Sciatic nerve (tissue), 2 donors: ENCODE data around the gene CBFA2T2. TPM values are rescaled to one million over a fixed set of nuclear protein-coding genes. Genes with fewer than 3 reads are reported as not detected.
"Not testable (repeated sequence)": the region's sequence is repeated elsewhere in the genome, so short reads cannot be mapped to it uniquely, and the experiment has no call there.

ENCODE experiments used
- ATAC-seq: fragments of 200-7000 bp; cut with Tn5 transposase; one replicate; pipeline ENCODE4 v1.9.1; 2020; ENCODE audit warnings: mild to moderate bottlenecking, moderate library complexity
- DNase-seq: peaks from one replicate; pipeline ENCODE4 v3.0.0-alpha.2; 2020; ENCODE audit warnings: low spot score
- intact Hi-C: fragments of 100-400 bp; cut with DNase I; formaldehyde crosslinking; loops from one replicate; pipeline ENCODE4 v1.14.2; 2022
- total RNA-seq: library from RNA; stranded (reverse); fragmentation: NEBNext Ultra II Directional; extraction: Animal tissue kit (Norgen Biotek cat#: 25700); gene quantifications from one replicate; pipeline ENCODE4 v1.2.1, GENCODE V29; 2021
- donor health status: DM: no; HTN: no; CAD: no.
- donor health status: DM: no; HTN: no; CAD: no.

Gene CBFA2T2
- total RNA-seq, 1 donor from 2014 or later, result 26.0 TPM

DNA sequence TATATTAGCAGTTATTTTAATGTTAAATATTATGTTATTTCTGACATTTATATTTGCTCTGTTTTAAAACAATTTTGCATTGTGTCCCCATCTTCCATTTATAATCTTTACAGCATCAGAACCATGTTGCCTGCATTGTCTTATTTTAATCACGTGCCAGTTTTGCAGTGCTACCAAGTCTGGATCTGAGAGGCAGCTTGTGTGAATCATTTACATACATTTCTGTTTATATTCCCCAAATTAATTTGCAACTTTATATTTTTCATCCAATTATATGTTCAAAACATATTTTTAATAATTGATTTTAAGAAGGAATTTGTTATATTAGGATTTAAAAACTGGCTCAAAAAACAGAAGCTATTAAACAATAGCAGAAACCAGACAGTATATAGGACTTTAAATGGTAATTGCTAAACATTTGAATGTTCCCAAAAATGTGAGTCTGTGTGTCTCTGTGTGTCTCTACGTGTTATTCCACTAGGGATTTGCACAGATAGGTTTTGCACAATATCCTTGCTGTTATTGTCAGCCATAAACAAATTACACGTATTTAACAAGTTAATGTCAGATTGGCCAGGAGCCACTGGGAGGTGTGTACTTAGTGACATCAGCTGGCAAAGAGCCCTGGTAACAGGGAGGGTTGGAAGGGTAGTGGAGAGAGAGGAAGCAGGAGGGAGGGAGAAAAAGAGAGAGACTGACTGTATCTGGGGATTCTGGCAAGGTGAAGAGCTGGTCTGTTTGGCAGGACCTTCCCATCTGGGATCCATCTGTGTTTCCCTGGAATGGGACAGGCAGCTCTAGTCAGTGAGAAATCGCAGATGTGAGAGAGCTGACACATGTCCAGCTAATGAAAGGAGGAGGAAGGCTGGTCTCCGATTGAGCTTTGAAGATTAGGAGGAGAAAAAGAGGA lies 72.1 kb downstream of the CBFA2T2 start:
- intact Hi-C loops, result no loop called here
- DNase-seq (peak; percentile 72), ATAC-seq (peak; percentile 96)

DNA sequence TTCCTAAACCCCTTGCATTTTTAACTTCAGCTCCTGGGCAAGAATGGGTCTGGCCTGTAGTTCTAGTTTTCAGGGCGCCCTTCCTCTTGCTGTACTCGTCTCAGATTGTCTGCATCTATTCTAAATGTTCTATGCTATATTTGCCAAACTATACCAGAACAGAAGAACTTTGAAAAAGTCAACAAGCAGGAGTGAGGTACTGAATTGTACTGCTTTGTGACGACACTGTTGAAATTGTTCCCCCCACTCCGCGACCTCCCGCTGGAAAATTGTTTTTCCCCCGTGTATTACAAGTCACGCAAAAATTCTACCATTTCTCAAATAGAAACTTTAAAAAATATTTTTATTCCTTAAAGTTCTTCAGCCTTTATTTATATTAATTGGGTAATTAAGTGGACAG lies 73.9 kb downstream of the CBFA2T2 start:
- intact Hi-C loops, result no loop called here
- ATAC-seq, result no peak
- no peak for DNase-seq

DNA sequence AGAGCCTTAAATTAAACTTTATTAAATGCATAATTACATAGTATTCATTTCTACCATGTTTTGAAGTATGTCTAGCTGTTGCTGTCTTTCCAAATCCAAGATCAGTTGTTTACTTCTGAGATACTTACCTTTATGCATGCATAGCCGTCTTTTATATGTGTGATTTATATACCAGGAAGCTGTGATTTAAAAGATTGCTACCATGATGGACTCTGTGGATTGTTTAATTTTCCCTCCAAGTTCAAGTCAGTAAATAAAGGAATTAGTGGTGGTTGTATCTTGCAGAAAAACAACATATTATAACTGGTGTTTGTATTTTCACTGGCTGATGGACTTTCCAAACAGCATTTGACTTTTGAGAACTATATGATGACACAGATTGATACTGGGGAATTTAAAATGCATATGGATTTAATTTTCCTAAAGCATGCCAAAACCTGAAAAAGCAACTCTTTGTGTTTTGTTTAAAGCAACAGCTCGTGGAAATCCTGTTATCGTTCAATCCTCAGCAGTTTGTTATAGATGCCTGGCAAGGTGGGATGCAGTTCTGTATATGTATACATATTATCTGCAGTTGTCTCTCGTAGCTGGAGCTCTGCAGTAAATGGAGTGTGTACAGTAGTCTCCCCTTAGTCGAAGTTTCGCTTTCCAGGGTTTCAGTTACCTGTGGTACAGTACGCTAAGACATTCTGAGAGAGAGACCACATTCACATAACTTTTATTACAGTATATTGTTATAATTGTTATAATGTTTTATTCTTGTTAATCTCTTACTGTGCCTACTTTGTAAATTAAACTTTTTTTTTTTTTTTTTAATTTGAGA lies 77.1 kb downstream of the CBFA2T2 start:
- DNase-seq, result no peak
- no peak for ATAC-seq
- intact Hi-C loops, result no loop called here

DNA sequence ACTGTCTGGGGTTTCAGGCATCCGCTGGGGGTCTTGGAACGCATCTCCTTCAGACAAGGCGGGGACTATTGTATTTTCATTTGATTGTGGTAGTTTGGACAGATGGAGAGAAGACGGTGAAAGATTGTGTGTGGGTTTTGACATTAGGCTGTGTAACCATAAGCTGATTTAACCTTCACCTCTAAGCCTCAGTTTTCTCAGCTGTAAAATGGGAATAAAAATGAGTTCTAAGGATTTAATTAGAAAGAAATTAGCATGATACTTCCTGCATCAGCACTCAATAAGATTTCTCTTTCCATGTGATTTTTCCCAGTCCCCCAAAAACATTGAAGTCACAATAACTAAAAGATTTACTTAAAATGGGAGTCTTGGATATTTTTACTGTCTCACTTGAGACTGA lies 78.1 kb downstream of the CBFA2T2 start:
- no peak for DNase-seq
- ATAC-seq, result no peak
- intact Hi-C loops, result no loop called here

DNA sequence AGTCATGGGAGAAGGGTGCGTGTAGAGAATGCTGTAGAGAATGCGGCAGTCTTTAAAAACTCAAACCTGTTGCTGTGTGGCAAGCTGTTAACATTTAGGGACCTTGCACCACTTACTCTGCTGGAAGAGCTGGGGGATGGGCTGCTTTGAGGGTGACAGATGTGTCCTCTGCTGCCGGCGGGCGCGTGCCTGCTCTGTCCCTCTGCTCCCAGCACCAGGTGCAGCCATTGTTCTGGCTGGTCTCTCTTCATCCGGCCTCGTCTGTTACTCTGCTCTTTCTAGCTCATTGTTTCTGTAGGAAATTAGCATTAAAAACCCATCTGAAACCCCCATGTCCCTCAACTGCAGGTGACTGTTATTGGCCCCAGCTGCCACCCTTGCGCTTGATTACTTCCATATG lies 78.5 kb downstream of the CBFA2T2 start:
- DNase-seq, result no peak
- intact Hi-C loops, result no loop called here
- peak; percentile 58 for ATAC-seq

DNA sequence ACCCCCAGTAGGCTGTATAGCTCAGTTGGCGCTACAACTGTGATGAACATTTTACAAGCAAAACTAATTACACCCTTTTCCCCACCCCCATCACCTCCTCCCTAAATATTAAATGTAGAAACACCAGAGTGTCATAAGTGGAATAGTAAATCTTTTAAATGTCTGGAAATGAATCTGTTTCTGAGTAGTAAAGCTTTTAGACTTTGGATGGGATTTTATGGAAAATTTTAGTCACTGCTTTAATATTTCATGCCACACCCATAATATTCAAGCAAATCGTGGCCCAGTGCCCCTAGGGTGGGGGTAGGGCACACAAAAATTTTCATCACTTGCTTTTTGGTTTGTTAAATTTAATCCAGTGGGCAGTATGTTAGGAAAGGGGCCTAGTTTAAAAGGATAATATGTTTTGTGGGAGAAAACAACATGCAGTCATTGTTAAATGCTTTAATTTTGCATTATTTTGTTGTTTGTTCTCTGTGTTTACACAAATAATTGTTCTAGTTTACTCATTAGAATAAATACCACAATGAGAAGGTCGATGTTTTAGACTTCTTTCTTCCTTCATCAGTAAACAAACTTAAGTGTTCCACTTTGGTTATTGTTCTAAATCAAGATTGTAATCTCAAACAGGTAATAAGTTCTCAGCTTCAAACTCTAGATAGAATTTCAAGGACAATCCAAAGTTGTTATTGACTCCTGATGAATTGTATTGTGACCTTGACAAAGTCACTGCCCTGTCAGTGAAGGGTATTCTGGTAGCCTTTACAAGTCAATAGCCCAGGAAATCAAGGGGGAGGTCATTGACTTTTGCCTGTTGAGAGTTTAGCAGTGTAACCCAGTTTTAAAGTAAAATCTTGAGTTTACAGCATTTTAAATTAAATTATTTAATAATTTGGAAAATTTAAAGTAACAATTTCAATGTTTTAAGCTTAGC lies 79.2 kb downstream of the CBFA2T2 start:
- ATAC-seq, result peak; percentile 56
- intact Hi-C loops, result no loop called here
- DNase-seq, result no peak

DNA sequence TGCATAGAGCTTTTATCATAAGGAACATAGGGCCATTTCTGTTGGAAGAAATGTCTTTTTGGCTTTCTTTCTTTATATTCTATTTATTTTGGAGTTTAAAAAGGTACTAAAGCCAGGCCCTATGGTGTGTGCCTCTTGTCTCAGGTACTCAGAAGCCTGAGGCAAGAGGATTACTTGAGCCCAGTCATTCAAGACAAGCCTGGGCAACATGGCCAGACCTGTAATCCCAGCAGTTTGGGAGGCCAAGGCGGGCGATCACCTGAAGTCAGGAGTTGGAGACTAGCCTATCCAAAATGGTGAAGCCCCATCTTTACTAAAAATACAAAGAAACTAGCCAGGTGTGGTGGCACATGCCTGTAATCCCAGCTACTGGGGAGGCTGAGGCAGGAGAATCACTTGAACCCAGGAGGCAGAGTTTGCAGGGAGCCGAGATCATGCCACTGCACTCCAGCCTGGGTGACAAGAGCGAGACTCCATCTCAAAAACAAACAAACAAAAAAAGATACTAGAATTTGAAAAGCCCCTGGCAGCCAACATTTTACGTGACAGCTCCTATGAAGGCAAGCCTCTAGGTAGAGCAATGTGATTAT lies 80.0 kb downstream of the CBFA2T2 start:
- ATAC-seq (no peak), DNase-seq (no peak)
- intact Hi-C loops, result no loop called here

DNA sequence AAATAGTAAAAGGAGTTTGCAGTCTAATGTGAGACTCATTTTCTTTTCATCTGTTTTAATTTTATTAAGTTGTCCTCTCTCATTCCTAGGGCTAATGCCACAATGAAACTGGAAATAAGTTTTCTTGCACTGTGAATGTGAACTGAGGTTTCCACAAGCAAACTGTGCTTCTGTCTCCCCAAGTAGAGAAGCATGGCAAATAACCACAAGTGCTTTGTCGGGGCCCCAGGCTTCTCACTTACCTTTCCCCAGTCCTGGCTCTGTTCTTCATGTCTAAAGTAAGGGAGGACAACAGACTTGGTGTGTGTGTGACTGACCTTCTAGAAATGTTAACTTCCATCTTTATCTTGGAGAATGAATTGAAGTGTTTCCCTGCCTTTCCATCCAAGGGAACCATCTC lies 80.8 kb downstream of the CBFA2T2 start:
- no peak for DNase-seq
- intact Hi-C loops, result no loop called here
- ATAC-seq, result no peak

DNA sequence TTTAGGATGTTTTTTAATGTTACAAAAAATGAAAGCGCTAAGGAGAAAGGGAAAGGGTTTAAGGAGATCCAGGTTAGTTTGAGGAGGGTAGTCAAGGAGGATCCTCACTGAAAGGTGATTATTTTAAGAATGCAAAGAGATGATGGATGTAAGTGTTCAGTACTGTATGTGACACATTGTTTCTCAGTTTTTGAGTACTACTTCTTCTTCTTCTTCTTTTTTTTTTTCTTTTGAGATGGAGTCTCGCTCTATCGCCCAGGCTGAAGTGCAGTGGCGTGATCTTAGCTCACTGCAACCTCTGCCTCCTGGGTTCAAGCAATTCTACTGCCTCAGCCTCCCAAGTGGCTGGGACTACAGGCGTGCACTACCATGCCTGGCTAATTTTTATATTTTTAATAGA lies 83.4 kb downstream of the CBFA2T2 start:
- DNase-seq, intact Hi-C loops, ATAC-seq: not testable (repeated sequence)

DNA sequence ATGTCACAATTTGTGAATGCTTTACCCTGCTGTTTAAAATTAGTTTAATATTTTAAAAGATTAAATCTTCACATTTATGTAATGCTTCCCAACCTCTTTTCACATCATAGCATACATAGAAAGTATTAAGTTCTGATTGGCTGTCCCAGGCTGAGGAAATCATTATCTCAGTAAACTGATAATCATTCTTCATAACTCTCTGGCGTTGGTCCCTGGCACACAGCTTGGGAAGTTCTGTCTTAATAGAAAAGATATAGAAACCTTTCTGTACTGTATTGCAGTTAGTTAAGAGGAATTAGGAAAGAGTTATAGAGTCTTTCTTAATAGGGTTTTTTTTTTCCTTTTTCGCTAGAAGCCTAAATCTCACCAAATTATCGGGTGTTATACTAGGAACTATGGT lies 85.4 kb downstream of the CBFA2T2 start:
- ATAC-seq (no peak), DNase-seq (no peak)
- intact Hi-C loops, result no loop called here

DNA sequence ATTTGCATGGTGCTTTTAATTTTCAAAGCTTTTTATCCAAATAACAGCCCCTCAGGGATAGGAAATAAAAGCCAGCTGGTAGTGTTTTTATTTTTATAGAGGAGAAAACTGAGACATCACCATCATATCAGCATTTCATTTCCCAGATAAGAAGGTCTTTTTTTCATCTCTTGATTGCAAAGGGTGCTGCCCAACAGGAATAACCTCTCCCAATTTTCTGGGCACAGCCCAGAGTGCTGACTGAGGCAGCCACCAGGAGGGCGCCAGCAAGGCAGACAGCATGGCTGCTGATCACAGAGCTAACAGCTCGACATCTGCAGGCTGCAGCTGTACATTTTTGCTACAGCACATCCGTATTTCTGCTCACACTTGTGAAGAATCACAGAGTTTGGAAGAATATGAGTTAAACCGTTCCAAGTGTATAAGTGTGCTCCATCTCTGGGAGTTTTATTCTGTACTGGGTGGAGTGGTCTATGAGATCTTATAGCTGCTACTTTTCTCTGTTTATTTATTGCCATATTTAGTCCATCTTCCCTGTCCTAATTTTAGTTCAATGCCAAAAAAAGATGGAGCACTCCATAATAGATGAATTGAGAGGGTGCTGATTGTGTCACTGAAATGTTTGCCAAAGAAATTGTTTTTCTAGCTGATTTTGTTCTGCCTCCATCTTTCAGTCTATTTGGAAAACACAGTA lies 86.7 kb downstream of the CBFA2T2 start:
- no peak for ATAC-seq
- no peak for DNase-seq
- intact Hi-C loops, result no loop called here

DNA sequence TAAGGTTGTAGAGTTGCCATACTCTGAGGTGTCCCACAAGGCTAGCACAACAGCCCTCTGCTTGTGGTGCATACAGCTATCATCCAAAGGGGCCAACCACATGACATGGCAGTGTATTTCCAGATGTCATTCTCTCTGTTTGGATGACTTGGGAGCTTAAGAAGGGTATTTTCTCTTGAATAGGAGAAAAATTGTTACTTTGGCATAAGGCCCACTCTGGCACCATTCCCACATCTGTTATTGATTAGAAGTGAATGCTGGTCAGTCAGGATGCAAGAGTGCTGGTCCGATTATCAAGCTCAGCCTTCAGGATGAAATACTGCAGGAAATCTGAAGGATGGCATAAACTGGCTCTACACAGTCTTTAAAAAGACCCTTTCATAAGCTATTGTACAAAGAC lies 88.6 kb downstream of the CBFA2T2 start:
- peak; percentile 77 for ATAC-seq
- peak; percentile 65 for DNase-seq
- intact Hi-C loops, result no loop called here

DNA sequence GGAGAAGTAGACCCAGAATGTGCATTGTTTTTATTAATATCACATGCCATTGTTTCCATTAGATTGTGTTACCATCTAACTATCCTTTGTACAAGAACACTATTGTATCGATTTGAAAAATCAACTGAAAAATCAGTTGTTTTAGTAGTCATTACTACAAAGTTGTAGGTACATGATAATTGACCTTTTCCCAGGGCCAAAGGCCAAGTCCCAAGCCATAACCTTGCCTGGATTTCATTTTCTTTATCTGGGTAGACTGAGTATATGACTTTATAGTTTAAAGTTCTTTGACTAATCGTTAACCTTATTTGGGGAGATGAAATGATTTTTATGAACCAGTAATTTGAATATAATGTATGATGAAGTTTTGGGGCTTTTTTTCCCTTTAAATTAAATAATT lies 93.2 kb downstream of the CBFA2T2 start:
- ATAC-seq (no peak), DNase-seq (no peak)
- intact Hi-C loops, result no loop called here

DNA sequence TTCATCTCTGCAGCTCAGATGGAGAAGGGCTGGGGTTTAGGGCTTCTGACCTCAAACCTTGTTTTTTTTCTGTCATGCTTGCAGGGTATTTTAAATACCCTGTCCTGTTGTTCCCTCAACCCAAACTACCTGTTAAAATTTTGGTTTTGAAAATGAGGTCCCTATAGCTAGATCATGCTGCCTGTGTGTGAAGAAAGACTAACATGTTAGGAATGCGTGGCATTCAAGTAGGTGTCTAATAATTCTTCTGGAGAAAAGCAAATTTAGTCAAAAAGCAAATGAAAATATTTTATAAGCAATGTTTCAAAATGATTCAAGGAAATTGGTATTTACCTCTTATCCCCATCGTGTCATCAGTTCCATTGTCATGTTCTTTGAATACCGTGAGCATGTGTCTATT lies 95.1 kb downstream of the CBFA2T2 start:
- DNase-seq, result no peak
- no peak for ATAC-seq

DNA sequence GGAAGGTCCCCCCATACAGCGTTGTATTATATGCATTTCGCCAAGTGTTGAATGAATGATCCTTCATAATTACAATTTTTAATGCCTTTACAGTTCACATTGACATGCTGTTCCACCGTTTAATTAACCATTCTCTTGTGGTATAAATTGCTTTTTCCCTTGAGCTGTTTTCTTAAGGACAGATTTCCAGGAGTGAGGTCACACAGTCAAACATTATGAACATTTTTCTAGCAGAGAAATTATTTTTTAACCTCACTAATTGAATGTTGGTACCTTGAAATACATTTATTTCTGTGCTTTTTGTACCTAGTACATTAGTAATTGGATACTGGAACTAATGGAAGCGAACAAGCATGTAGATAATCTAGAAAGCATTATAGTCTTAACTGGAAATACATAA lies 95.5 kb downstream of the CBFA2T2 start:
- intact Hi-C loops, result no loop called here
- no peak for DNase-seq
- no peak for ATAC-seq

More for the DNA sequence above, 95.1 kb downstream of the CBFA2T2 start:
- intact Hi-C loops, result no loop called here

DNA sequence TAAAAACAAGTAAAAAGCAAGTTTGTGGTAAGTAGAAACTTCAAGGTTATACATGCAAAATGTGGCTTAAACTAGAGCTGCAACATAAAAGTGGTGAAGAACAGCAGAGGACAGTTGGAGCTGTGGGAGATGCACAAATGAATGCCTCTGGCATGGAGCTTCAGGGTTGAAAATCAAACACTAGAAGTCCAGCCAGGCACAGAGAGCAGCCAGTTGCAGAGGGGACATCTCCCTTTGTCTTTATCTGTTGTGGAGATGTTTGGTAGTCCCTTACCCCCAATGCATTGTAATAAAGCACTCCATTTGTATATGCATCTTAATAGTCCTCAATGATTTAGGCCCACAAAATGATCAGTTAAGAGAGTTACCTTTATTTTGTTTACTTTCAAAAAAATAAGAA lies 99.2 kb downstream of the CBFA2T2 start:
- DNase-seq, result no peak
- intact Hi-C loops, result no loop called here

DNA sequence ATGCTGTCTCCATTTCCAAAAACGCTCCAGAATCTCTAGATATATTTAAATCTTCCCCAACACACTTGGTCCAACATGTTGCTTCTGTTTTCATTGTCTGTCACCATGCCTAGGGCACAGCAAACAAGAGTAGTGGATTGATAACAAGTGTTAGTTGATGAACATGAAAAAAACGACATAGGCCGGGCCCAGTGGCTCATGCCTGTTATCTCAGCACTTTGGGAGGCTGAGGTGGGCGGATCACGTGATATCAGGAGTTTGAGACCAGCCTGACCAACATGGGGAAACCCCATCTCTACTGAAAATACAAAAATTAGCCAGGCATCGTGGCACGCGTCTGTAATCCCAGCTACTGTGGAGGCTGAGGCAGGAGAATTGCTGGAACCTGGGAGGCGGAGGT lies 102.0 kb downstream of the CBFA2T2 start:
- DNase-seq, intact Hi-C loops, ATAC-seq: not testable (repeated sequence)

More for the DNA sequence above, 99.2 kb downstream of the CBFA2T2 start:
- ATAC-seq, result no peak

DNA sequence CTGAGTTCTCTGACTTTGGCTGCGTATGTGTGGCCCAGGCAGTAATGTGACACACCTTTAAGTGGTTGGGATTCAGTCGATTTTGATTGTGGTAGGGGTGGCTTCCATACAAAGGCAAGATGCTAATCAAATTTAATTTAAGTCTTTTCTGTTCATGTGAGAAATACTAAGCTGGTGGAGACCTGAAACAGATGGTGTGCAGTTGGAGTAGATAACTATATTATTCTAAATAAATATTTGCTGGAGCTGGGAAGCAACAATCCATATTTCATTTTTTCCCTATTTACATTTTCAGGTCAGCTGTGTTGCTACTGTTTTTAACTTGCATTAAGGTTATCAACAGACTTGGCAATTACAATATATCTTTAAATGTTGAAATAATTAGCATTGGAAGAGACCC lies 104.8 kb downstream of the CBFA2T2 start:
- no peak for ATAC-seq
- no peak for DNase-seq
- intact Hi-C loops, result no loop called here
